Measurements from ENCODE around the gene ITGA11. TPM values are rescaled to one million over a fixed set of nuclear protein-coding genes. Genes with fewer than 3 reads are reported as not detected.

The ITGA11 gene
- total RNA-seq, 2 experiments from 2014 or later: 1.7 to 3.6 TPM

DNA sequence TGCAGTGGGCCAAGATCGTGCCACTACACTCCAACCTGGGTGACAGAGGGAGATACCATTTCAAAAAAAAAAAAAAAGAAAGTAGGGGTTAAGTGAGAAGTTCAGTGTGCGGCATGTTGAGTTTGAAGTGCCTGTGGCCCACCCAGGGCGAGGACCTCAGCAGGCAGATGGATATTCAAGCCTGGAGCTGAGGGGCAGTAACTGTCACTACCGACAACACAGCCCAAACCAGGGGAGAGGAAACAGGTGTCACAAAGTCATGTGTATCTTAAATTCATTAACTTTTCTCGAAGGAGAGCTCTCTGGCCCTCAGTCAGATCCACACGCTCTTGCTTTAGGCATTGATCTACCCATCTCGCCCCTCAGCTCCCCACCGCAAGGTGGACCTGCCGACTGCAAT is 109.2 kb downstream of the ITGA11 start:
- Mint-ChIP-seq H3K36me3 (ENCODE audit: low read depth) (no peaks in the 10 kb centered on the region), H3K27ac (no peak overlapping the region), H3K4me3 (no peak overlapping the region), H3K27me3 (peaks cover 2% of the 10 kb centered on the region), H3K9me3 (no peaks in the 10 kb centered on the region), H3K4me1 (ENCODE audit: low read depth) (peaks cover 18% of the 10 kb centered on the region)
- intact Hi-C loops (cut with micrococcal nuclease): no loop called here
- ATAC-seq (no peak), DNase-seq (no peak)
- TF ChIP-seq, protein P1, sequence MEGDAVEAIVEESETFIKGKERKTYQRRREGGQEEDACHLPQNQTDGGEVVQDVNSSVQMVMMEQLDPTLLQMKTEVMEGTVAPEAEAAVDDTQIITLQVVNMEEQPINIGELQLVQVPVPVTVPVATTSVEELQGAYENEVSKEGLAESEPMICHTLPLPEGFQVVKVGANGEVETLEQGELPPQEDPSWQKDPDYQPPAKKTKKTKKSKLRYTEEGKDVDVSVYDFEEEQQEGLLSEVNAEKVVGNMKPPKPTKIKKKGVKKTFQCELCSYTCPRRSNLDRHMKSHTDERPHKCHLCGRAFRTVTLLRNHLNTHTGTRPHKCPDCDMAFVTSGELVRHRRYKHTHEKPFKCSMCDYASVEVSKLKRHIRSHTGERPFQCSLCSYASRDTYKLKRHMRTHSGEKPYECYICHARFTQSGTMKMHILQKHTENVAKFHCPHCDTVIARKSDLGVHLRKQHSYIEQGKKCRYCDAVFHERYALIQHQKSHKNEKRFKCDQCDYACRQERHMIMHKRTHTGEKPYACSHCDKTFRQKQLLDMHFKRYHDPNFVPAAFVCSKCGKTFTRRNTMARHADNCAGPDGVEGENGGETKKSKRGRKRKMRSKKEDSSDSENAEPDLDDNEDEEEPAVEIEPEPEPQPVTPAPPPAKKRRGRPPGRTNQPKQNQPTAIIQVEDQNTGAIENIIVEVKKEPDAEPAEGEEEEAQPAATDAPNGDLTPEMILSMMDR (IDR thresholded peaks at IDR 0.05): no peak
- CTCF ChIA-PET: interaction anchor here (1.6 kb wide), 2 partner anchors 15 to 16 kb away, joined by 4 read pairs; no protein-coding TSS in a partner anchor
- POLR2A ChIA-PET: no interaction called here

DNA sequence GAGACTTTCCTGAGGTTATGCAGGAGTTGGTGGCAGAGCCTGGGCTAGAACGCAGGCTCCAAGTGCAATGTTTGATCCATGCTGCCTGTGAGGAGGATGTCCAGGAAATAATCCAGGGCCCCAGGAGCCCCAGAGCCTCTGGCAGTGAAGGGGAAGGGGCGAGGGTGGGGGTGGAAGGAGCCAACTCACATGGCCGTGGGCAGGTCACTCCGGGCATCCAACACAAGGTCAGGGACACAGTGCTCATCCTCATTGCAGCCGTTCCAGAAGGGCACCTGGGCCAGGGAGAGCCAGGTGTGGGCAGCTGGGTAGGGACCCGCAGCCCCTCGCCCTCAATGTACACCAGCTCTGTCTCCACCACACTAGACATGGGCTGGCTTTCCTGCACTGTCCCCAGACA is 110.7 kb downstream of the ITGA11 start:
- ATAC-seq: no peak
- Mint-ChIP-seq H3K4me1 (ENCODE audit: low read depth) (peaks cover 3% of the 10 kb centered on the region), H3K9me3 (no peaks in the 10 kb centered on the region), H3K4me3 (no peak overlapping the region), H3K27me3 (no peaks in the 10 kb centered on the region), H3K36me3 (ENCODE audit: low read depth) (no peaks in the 10 kb centered on the region), H3K27ac (no peak overlapping the region)
- TF ChIP-seq, protein P1 (IDR thresholded peaks at IDR 0.05): no peak
- no peak for DNase-seq
- CTCF ChIA-PET: no interaction called here
- intact Hi-C loops (cut with micrococcal nuclease): no loop called here
- POLR2A ChIA-PET: no interaction called here

DNA sequence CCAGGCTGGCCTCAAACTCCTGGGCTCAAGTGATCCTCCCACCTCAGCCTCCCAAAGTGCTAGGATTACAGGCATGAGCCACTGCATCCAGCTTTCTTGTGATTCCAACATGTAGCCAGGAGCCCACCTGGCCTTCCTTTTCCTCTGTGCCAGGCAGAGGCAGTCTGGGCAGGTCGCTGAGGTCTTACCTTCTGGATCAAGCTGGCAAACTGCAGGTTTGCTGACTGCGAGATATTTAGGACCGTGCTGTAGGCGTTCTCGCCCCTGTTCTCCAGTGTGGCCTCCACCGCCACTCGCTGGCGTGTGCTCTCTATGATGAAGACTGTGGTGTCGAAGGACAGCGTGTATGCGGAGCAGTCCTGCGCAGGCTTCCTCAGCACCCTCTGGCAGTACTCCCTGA is 112.0 kb downstream of the ITGA11 start:
- intact Hi-C loops (cut with micrococcal nuclease): no loop called here
- Mint-ChIP-seq H3K4me1 (ENCODE audit: low read depth) (no peaks in the 10 kb centered on the region), H3K27me3 (no peaks in the 10 kb centered on the region), H3K4me3 (no peak overlapping the region), H3K27ac (no peak overlapping the region), H3K9me3 (no peaks in the 10 kb centered on the region), H3K36me3 (ENCODE audit: low read depth) (no peaks in the 10 kb centered on the region)
- ChIA-PET CTCF (interaction anchor here (1.4 kb wide), 1 partner anchor 66 kb away, joined by 3 read pairs; no protein-coding TSS in a partner anchor), POLR2A (no interaction called here)
- ATAC-seq: no peak
- TF ChIP-seq, protein P1 (IDR thresholded peaks at IDR 0.05): no peak
- DNase-seq: no peak

DNA sequence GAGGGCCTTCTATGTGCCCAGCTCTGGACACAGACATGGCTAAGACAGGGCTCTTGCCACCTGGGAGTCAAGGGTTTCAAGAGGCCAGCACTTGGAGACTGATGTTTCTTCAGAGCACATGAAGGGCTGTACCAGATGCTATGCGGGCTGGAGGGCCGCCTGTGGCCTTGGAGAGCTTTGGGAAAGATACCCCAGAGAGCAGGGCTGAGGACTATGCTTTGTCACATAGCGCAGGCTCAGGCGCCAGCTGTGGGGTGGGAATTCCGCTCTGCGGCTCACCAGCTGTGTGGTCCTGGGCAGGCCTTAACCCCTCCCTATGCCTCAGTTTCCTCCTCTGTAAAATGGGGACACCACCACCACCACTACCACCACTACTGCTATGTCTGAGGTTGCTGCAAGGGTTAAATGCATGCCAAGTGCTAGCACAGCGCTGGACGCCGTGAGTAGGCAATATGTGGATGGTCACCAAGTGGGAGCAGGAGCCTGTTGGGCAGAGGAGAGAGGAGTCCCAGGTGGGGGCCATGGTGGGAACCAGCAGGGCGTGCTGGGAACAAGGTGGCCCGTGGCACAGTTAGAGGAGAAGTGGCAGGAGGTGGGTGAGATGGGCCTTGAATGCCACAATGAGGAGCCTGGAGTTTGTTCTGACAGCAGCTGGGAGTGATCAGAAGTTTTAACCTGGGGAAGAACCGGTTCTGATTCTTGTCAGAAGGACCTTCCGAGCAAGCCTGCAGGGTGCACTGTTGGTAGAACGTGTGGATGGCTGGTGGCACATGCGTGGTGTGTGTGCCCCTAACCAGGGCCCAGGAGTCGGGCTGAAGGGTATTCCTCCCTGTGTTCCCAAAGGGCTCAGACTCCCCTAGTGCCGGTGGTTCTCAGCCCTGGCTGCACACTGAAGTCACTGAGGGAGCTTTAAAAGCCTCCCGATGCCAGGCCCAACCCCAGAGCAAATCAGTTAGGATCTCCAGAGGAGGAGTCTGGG is 112.7 kb downstream of the ITGA11 start:
- intact Hi-C loops (cut with micrococcal nuclease): no loop called here
- CTCF ChIA-PET: interaction anchor here (1.4 kb wide), 1 partner anchor 65 kb away, joined by 3 read pairs; no protein-coding TSS in a partner anchor
- H3K9me3 Mint-ChIP-seq: no peaks in the 10 kb centered on the region
- DNase-seq (no peak), ATAC-seq (no peak)
- no peak overlapping the region for H3K27ac Mint-ChIP-seq
- H3K4me1 Mint-ChIP-seq (ENCODE audit: low read depth): no peaks in the 10 kb centered on the region
- H3K4me3 Mint-ChIP-seq: no peak overlapping the region
- TF ChIP-seq, protein P1 (IDR thresholded peaks at IDR 0.05): no peak
- H3K36me3 Mint-ChIP-seq (ENCODE audit: low read depth): no peaks in the 10 kb centered on the region
- no peaks in the 10 kb centered on the region for H3K27me3 Mint-ChIP-seq
- POLR2A ChIA-PET: interaction anchor here (0.6 kb wide), 1 partner anchor 318 kb away, joined by 3 read pairs; no protein-coding TSS in a partner anchor

Data from activated CD8-positive, alpha-beta T cell treated with anti-CD3 and anti-CD28 coated beads for 36 hours (primary cell).